Measurements from ENCODE around the gene JARID2. TPM values are rescaled to one million over a fixed set of nuclear protein-coding genes. Genes with fewer than 3 reads are reported as not detected.

Gene JARID2
- total and polyA plus RNA-seq, 2 of the 8 experiments (the other 6 are each of a cell fraction or from before 2014, with no cell fraction given) = 60.1 to 239 TPM

DNA sequence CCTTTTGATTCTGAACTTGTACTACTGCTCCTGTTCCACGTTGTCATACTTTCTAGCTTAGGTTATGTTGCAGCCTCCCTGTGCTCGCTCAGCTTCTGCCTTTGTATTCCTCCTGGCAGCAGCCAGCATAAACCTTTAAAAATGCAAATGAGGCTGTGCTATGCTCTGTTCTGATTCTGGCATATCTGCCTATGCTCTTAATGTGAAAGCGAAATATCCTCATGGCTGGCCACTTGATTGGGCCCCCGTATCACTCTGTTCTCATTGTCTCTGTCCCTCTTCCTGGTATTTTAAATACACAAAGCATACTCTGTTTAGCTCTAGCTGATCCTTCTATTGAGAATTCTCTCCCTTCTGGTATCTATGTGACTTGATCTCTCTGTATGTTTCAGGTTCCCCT, 139.0 kb downstream of the JARID2 start:
- H2BK15ac ChIP-seq (ENCODE audit: low read length) = no peak overlapping the region
- peaks cover 90 to 100% of the 10 kb centered on the region in 2 experiments for H3K79me2 ChIP-seq (ENCODE audit: control insufficient read depth in 1 of 2, insufficient read depth in 2 of 2, low read length in 2 of 2)
- H3K36me3 ChIP-seq (ENCODE audit: control insufficient read depth in 2 of 4, insufficient read depth in 4 of 4, low read length in 3 of 4) = no peaks in the 10 kb centered on the region
- H2AK5ac ChIP-seq (ENCODE audit: low read depth, low read length) = no peak overlapping the region
- H3K14ac ChIP-seq (ENCODE audit: insufficient read length) = no peak overlapping the region
- H4K8ac ChIP-seq (ENCODE audit: extremely low read depth, insufficient read depth, low read length) = no peak overlapping the region
- no peak overlapping the region for H3K18ac ChIP-seq (ENCODE audit: extremely low read depth, low read length)
- no peaks in the 10 kb centered on the region for H3K9me3 ChIP-seq (ENCODE audit: insufficient read depth in 2 of 2, low read depth in 1 of 2, low read length in 1 of 2)
- H4K20me1 ChIP-seq (replicated peaks in 1 of 2; ENCODE audit: control insufficient read depth in 1 of 2, insufficient read depth in 2 of 2, low read length in 2 of 2) = peaks cover 57 to 65% of the 10 kb centered on the region in 2 experiments
- H3K4me1 ChIP-seq (replicated peaks in 1 of 4; ENCODE audit: control insufficient read depth in 3 of 4, insufficient read depth in 4 of 4, low read length in 3 of 4) = peaks cover 14 to 49% (median 34%) of the 10 kb centered on the region in 4 experiments
- ChIA-PET CTCF (ENCODE audit: partially characterized antibody) (no interaction called here), POLR2A (ENCODE audit: partially characterized antibody) (no interaction called here)
- H3K4ac ChIP-seq (replicated peaks; ENCODE audit: insufficient read length, low read depth, low read length) = no peak overlapping the region
- no peaks in the 10 kb centered on the region for H3K23me2 ChIP-seq (ENCODE audit: low read depth, low read length)
- peak overlapping the region; percentile 48 to 51; a peak in 3 of 4 replicates for H3K4me2 ChIP-seq (ENCODE audit: insufficient read depth in 1 of 2, low read depth in 2 of 2, low read length in 2 of 2)
- DNase-seq (ENCODE audit: low read depth in 1 of 2, low spot score in 2 of 2) = no peak
- H3K27ac ChIP-seq (ENCODE audit: low read depth, low read length) = no peak overlapping the region
- H3K27me3 ChIP-seq (replicated peaks in 1 of 4; ENCODE audit: control insufficient read depth in 3 of 4, extremely low read depth in 1 of 4, insufficient read depth in 3 of 4, low read length in 3 of 4) = no peaks in the 10 kb centered on the region
- TF ChIP-seq, protein P1, sequence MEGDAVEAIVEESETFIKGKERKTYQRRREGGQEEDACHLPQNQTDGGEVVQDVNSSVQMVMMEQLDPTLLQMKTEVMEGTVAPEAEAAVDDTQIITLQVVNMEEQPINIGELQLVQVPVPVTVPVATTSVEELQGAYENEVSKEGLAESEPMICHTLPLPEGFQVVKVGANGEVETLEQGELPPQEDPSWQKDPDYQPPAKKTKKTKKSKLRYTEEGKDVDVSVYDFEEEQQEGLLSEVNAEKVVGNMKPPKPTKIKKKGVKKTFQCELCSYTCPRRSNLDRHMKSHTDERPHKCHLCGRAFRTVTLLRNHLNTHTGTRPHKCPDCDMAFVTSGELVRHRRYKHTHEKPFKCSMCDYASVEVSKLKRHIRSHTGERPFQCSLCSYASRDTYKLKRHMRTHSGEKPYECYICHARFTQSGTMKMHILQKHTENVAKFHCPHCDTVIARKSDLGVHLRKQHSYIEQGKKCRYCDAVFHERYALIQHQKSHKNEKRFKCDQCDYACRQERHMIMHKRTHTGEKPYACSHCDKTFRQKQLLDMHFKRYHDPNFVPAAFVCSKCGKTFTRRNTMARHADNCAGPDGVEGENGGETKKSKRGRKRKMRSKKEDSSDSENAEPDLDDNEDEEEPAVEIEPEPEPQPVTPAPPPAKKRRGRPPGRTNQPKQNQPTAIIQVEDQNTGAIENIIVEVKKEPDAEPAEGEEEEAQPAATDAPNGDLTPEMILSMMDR (IDR thresholded peaks at IDR 0.05; ENCODE audit: control extremely low read depth in 1 of 3, insufficient read depth in 1 of 3, low read depth in 1 of 3, low read length in 3 of 3) = no peak
- TF ChIP-seq RAD21 (IDR thresholded peaks at IDR 0.05 in 1 of 2, conservative IDR thresholded peaks at IDR 0.05 in 1 of 2; ENCODE audit: low read depth in 2 of 2, low read length in 2 of 2) (no peak), SIX5 (IDR thresholded peaks at IDR 0.05; ENCODE audit: low read depth, low read length) (no peak), SIRT6 (IDR thresholded peaks at IDR 0.05; ENCODE audit: low read length) (no peak), CBX8 (IDR thresholded peaks at IDR 0.05; ENCODE audit: borderline replicate concordance, low read depth, low read length) (no peak)
- TF ChIP-seq, protein P2, sequence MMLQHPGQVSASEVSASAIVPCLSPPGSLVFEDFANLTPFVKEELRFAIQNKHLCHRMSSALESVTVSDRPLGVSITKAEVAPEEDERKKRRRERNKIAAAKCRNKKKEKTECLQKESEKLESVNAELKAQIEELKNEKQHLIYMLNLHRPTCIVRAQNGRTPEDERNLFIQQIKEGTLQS (IDR thresholded peaks at IDR 0.05; ENCODE audit: insufficient read depth, low read depth, low read length) = no peak
- H3K4me3 ChIP-seq (ENCODE audit: extremely low read depth in 1 of 4, insufficient read depth in 2 of 4, low read depth in 3 of 4, low read length in 4 of 4) = no peak overlapping the region
- H2BK5ac ChIP-seq (ENCODE audit: low read depth, low read length) = no peak overlapping the region
- no peak overlapping the region for H3K56ac ChIP-seq (replicated peaks; ENCODE audit: insufficient read length, low read depth, low read length)
- no peak overlapping the region for H2BK120ac ChIP-seq (replicated peaks; ENCODE audit: low read depth, low read length)
- H3K9ac ChIP-seq (replicated peaks in 1 of 4; ENCODE audit: extremely low read depth in 1 of 4, low read depth in 3 of 4, low read length in 3 of 4) = no peak overlapping the region
- no peak for FAIRE-seq
- no peak overlapping the region for H4K5ac ChIP-seq (ENCODE audit: insufficient read length, low read depth, low read length)
- no peak overlapping the region for H3K23ac ChIP-seq (ENCODE audit: insufficient read length)
- peaks cover 10% of the 10 kb centered on the region for H3K79me1 ChIP-seq (ENCODE audit: low read depth, low read length)
- no peak overlapping the region for H2BK12ac ChIP-seq (ENCODE audit: low read depth, low read length)
- no peak overlapping the region for H2AFZ ChIP-seq (ENCODE audit: low read length)
- WGBS, 2 experiments (ENCODE audit: extremely low coverage in 1 of 2, insufficient coverage in 1 of 2, insufficient read length in 1 of 2, insufficient replicate concordance in 2 of 2, low coverage in 1 of 2, low lambda C conversion rate in 2 of 2, missing lambda C conversion rate in 1 of 2) = 62% methylated on average over 4 of the region's 4 CpGs; no CpG with 5 or more reads in 1 of the 2 experiments
- no peak overlapping the region for H2BK20ac ChIP-seq (ENCODE audit: low read length)
- H4K91ac ChIP-seq (replicated peaks; ENCODE audit: insufficient read length, low read length) = no peak overlapping the region
